H1 (cell line): Measurements from ENCODE around the gene CNST. TPM values are rescaled to one million over a fixed set of nuclear protein-coding genes. Genes with fewer than 3 reads are reported as not detected.

Source experiments
- CTCF ChIA-PET: fragments of 300-600 bp; sonication (Branson Sonifier 250); formaldehyde crosslinking; loops from one replicate; lab custom pipeline; 2021; ENCODE audit not compliant: partially characterized antibody; lab: Charles Lee
- POLR2A ChIA-PET: fragments of 300-600 bp; sonication (Branson Sonifier 250); formaldehyde crosslinking; loops from one replicate; lab custom pipeline; 2021; ENCODE audit warnings: inconsistent platforms; ENCODE audit not compliant: partially characterized antibody; lab: Charles Lee
- DNase-seq, 2 experiments: peaks; one replicate each; pipeline versions ENCODE4 v3.0.0 to v3.0.0-alpha.2; 2010 to 2022; ENCODE audit warnings: low spot score in 2 of 2, low read depth in 1 of 2, mixed read lengths in 1 of 2
- FAIRE-seq: peaks from 2 replicates; lab custom pipeline; 2011; peaks lifted over from hg19 to GRCh38; lab: Jason Lieb, UNC
- H2AFZ ChIP-seq: 2 replicates; pipeline ENCODE4 v1.8.1; 2012; ENCODE audit warnings: low read length, inconsistent platforms
- H2AK5ac ChIP-seq: 2 replicates; pipeline ENCODE4 v1.6.1; 2013; ENCODE audit warnings: low read depth, low read length
- H2BK120ac ChIP-seq: replicated peaks from 2 replicates; pipeline ENCODE3; 2013; ENCODE audit warnings: low read depth, low read length, inconsistent platforms
- H2BK12ac ChIP-seq: 2 replicates; pipeline ENCODE4 v1.6.1; 2013; ENCODE audit warnings: low read depth, low read length
- H2BK15ac ChIP-seq: 2 replicates; pipeline ENCODE4 v1.6.1; 2013; ENCODE audit warnings: low read length
- H2BK20ac ChIP-seq: 2 replicates; pipeline ENCODE4 v1.6.1; 2013; ENCODE audit warnings: low read length
- H2BK5ac ChIP-seq: 2 replicates; pipeline ENCODE4 v1.6.1; 2013; ENCODE audit warnings: low read depth, low read length
- H3K14ac ChIP-seq: 2 replicates; pipeline ENCODE4 v1.6.1; 2013; ENCODE audit warnings: inconsistent platforms; ENCODE audit not compliant: insufficient read length
- H3K18ac ChIP-seq: 2 replicates; pipeline ENCODE4 v1.6.1; 2013; ENCODE audit warnings: low read length; ENCODE audit errors: extremely low read depth
- H3K23ac ChIP-seq: 2 replicates; pipeline ENCODE4 v1.6.1; 2013; ENCODE audit warnings: inconsistent platforms; ENCODE audit not compliant: insufficient read length
- H3K23me2 ChIP-seq: 2 replicates; pipeline ENCODE4 v1.6.1; 2013; ENCODE audit warnings: low read depth, low read length
- H3K27ac ChIP-seq: 2 replicates; pipeline ENCODE4 v1.6.1; 2011; ENCODE audit warnings: low read depth, low read length, inconsistent platforms
- H3K27me3 ChIP-seq, 4 experiments: replicated peaks in 1 of 4; 1 replicate in 1 of 4; 2 replicates in 3 of 4; pipeline versions ENCODE4 v1.6.1 to v1.8.1; 2011 to 2013; ENCODE audit warnings: low read length in 3 of 4, mild to moderate bottlenecking in 3 of 4, inconsistent platforms in 2 of 4, mixed read lengths in 2 of 4, moderate library complexity in 1 of 4; ENCODE audit not compliant: control insufficient read depth in 3 of 4, insufficient read depth in 3 of 4; ENCODE audit errors: extremely low read depth in 1 of 4
- H3K36me3 ChIP-seq, 4 experiments: 2 replicates each; pipeline versions ENCODE4 v1.6.1 to v1.8.1; 2011 to 2013; ENCODE audit warnings: mild to moderate bottlenecking in 4 of 4, low read length in 3 of 4, moderate library complexity in 2 of 4, control low read depth in 1 of 4, inconsistent platforms in 1 of 4; ENCODE audit not compliant: insufficient read depth in 4 of 4, control insufficient read depth in 2 of 4
- H3K4ac ChIP-seq: replicated peaks from 2 replicates; pipeline ENCODE3; 2013; ENCODE audit warnings: low read length, low read depth, mixed read lengths, inconsistent platforms; ENCODE audit not compliant: insufficient read length
- H3K4me1 ChIP-seq, 4 experiments: replicated peaks in 1 of 4; 1 replicate in 1 of 4; 2 replicates in 3 of 4; pipeline versions ENCODE4 v1.6.1 to v1.8.1; 2011 to 2013; ENCODE audit warnings: low read length in 3 of 4, inconsistent platforms in 2 of 4, mixed read lengths in 1 of 4; ENCODE audit not compliant: insufficient read depth in 4 of 4, control insufficient read depth in 3 of 4
- H3K4me2 ChIP-seq, 2 experiments: 2 replicates each; pipeline versions ENCODE4 v1.6.1 to v1.8.1; 2011 to 2013; ENCODE audit warnings: low read depth in 2 of 2, low read length in 2 of 2, control low read depth in 1 of 2, inconsistent platforms in 1 of 2, mild to moderate bottlenecking in 1 of 2; ENCODE audit not compliant: insufficient read depth in 1 of 2
- H3K4me3 ChIP-seq, 4 experiments: fragments of 200-600, 300-600 bp in 1 of 4; sonication (generic), shearing (Covaris generic), sonication (Bioruptor Twin) in 1 of 4; 2 replicates each; pipeline versions ENCODE4 v1.5.1 to v1.8.1; 2011 to 2016; ENCODE audit warnings: low read length in 4 of 4, low read depth in 3 of 4, control low read depth in 2 of 4, inconsistent platforms in 2 of 4, mild to moderate bottlenecking in 2 of 4, mixed read lengths in 1 of 4, moderate library complexity in 1 of 4; ENCODE audit not compliant: insufficient read depth in 2 of 4; ENCODE audit errors: extremely low read depth in 1 of 4
- H3K56ac ChIP-seq: replicated peaks from 2 replicates; pipeline ENCODE3; 2013; ENCODE audit warnings: low read depth, mild to moderate bottlenecking, mixed read lengths, low read length, inconsistent platforms; ENCODE audit not compliant: insufficient read length
- H3K79me1 ChIP-seq: 2 replicates; pipeline ENCODE4 v1.6.1; 2013; ENCODE audit warnings: low read depth, low read length, control low read depth
- H3K79me2 ChIP-seq, 2 experiments: 2 replicates each; pipeline versions ENCODE4 v1.6.1 to v1.8.1; 2012 to 2013; ENCODE audit warnings: low read length in 2 of 2, mild to moderate bottlenecking in 2 of 2, inconsistent platforms in 1 of 2; ENCODE audit not compliant: insufficient read depth in 2 of 2, control insufficient read depth in 1 of 2
- H3K9ac ChIP-seq, 4 experiments: replicated peaks in 1 of 4; 1 replicate in 1 of 4; 2 replicates in 3 of 4; pipeline versions ENCODE4 v1.6.1 to v1.8.1; 2011 to 2013; ENCODE audit warnings: low read depth in 3 of 4, low read length in 3 of 4, control low read depth in 2 of 4, mild to moderate bottlenecking in 2 of 4, moderate library complexity in 2 of 4, inconsistent platforms in 1 of 4; ENCODE audit errors: extremely low read depth in 1 of 4
- H3K9me3 ChIP-seq, 2 experiments: 2 replicates each; pipeline versions ENCODE4 v1.6.1 to v1.8.1; 2012 to 2013; ENCODE audit warnings: mild to moderate bottlenecking in 2 of 2, moderate library complexity in 2 of 2, control low read depth in 1 of 2, inconsistent platforms in 1 of 2, low read depth in 1 of 2, low read length in 1 of 2, mixed read lengths in 1 of 2; ENCODE audit not compliant: insufficient read depth in 2 of 2
- H4K20me1 ChIP-seq, 2 experiments: replicated peaks in 1 of 2; 2 replicates each; pipeline versions ENCODE3 to v1.8.1; 2011 to 2013; ENCODE audit warnings: inconsistent platforms in 2 of 2, low read length in 2 of 2, mild to moderate bottlenecking in 1 of 2; ENCODE audit not compliant: insufficient read depth in 2 of 2, control insufficient read depth in 1 of 2
- H4K5ac ChIP-seq: 2 replicates; pipeline ENCODE4 v1.6.1; 2013; ENCODE audit warnings: low read length, low read depth, mixed read lengths, inconsistent platforms; ENCODE audit not compliant: insufficient read length
- H4K8ac ChIP-seq: 2 replicates; pipeline ENCODE4 v1.8.0; 2013; ENCODE audit warnings: mild to moderate bottlenecking, moderate library complexity, low read length, inconsistent platforms; ENCODE audit not compliant: insufficient read depth; ENCODE audit errors: extremely low read depth
- H4K91ac ChIP-seq: replicated peaks from 2 replicates; pipeline ENCODE3; 2013; ENCODE audit warnings: low read length, mixed read lengths, inconsistent platforms; ENCODE audit not compliant: insufficient read length
- BCL11A ChIP-seq, 2 experiments: IDR thresholded peaks; one replicate each; pipeline ENCODE4 v1.6.1; 2011; ENCODE audit warnings: low read depth in 2 of 2, low read length in 2 of 2, mild to moderate bottlenecking in 2 of 2
- CBX8 ChIP-seq: fragments of 300-800, 300-1000 bp; sonication (generic); IDR thresholded peaks from 2 replicates; pipeline ENCODE4 v1.7.1; 2016; ENCODE audit warnings: low read depth, low read length, borderline replicate concordance
- CHD1 ChIP-seq: IDR thresholded peaks from 2 replicates; pipeline ENCODE4 v1.6.1; 2012; ENCODE audit warnings: low read depth, low read length, improper control_type of control experiment
- CTCF ChIP-seq, 3 experiments: IDR thresholded peaks; 1 replicate in 2 of 3; 2 replicates in 1 of 3; pipeline versions ENCODE4 v1.5.1 to v1.6.1; 2011; ENCODE audit warnings: low read length in 3 of 3, mild to moderate bottlenecking in 3 of 3, inconsistent platforms in 2 of 3, low read depth in 1 of 3, moderate library complexity in 1 of 3; ENCODE audit not compliant: insufficient read depth in 1 of 3; ENCODE audit errors: control extremely low read depth in 1 of 3
- HDAC2 ChIP-seq, 2 experiments: fragments of 300-600 bp in 1 of 2; sonication (generic) in 1 of 2; IDR thresholded peaks; 2 replicates each; pipeline ENCODE4 v1.6.1; 2011 to 2012; ENCODE audit warnings: low read depth in 2 of 2, low read length in 2 of 2, mild to moderate bottlenecking in 2 of 2, moderate library complexity in 2 of 2, borderline replicate concordance in 1 of 2, inconsistent platforms in 1 of 2
- HDAC6 ChIP-seq: IDR thresholded peaks from one replicate; pipeline ENCODE4 v1.7.1; 2012; ENCODE audit warnings: low read depth, mild to moderate bottlenecking, inconsistent platforms, low read length, moderate library complexity
- MAX ChIP-seq: IDR thresholded peaks from 2 replicates; pipeline ENCODE4 v1.6.1; 2012; ENCODE audit warnings: inconsistent platforms
- NANOG ChIP-seq: IDR thresholded peaks from 2 replicates; pipeline ENCODE4 v1.6.1; 2011; ENCODE audit warnings: low read length, low read depth, mild to moderate bottlenecking, inconsistent platforms; ENCODE audit not compliant: insufficient read depth, poor library complexity, severe bottlenecking
- USF2 ChIP-seq: IDR thresholded peaks from 2 replicates; pipeline ENCODE4 v1.6.1; 2011; ENCODE audit warnings: low read length, improper control_type of control experiment
- WGBS, 2 experiments: shearing (Covaris generic) in 1 of 2; methylation state at CpG; one replicate each; pipeline versions ENCODE4 v1.1.6 to v1.1.7; 2013 to 2015; ENCODE audit warnings: low lambda C conversion rate in 2 of 2, mixed read lengths in 2 of 2, inconsistent platforms in 1 of 2, low coverage in 1 of 2, missing lambda C conversion rate in 1 of 2; ENCODE audit not compliant: insufficient replicate concordance in 2 of 2, insufficient coverage in 1 of 2, insufficient read length in 1 of 2; ENCODE audit errors: extremely low coverage in 1 of 2, missing lambda C conversion rate in 1 of 2; 5-methylcytosine and 5-hydroxymethylcytosine counted together
- polyA plus RNA-seq, 7 experiments: library from polyadenylated mRNA; depleted of rRNA in 3 of 7; stranded (reverse) in 5 of 7; unstranded in 2 of 7; fragments of >200 nt in 5 of 7; fragments of 200-250 nt in 2 of 7; gene quantifications; 1 replicate in 5 of 7; 2 replicates in 1 of 7; 4 replicates in 1 of 7; pipeline versions ENCODE4 v1.2.1 to v1.2.3, GENCODE V29; 2011 to 2013; ENCODE audit warnings: missing spikeins in 2 of 7, mixed read lengths in 2 of 7
- total RNA-seq: library from RNA; stranded (reverse); fragmentation: NEBNext Ultra II Directional; extraction: Animal tissue kit (Norgen Biotek cat#: 25700); gene quantifications from 2 replicates; pipeline ENCODE4 v1.2.1, GENCODE V29; 2021

Gene CNST
- total and polyA plus RNA-seq, 2 of the 8 experiments (the other 6 are each of a cell fraction or from before 2014, with no cell fraction given): 5.3 to 21.3 TPM

GRCh38 chr1:246705368-246705767, 139.1 kb downstream of the CNST start:
- H3K4ac ChIP-seq: no peak overlapping the region
- DNase-seq (no peak), FAIRE-seq (no peak)
- POLR2A ChIA-PET: no interaction called here
- H3K36me3 ChIP-seq: no peaks in the 10 kb centered on the region
- H4K91ac ChIP-seq: no peak overlapping the region
- H4K5ac ChIP-seq: no peak overlapping the region
- H2BK12ac ChIP-seq: no peak overlapping the region
- no peaks in the 10 kb centered on the region for H4K20me1 ChIP-seq
- H3K23me2 ChIP-seq: no peaks in the 10 kb centered on the region; the same call in 1 of the 2 replicates
- CTCF ChIA-PET: interaction anchor here (0.7 to 8.7 kb wide), 2 partner anchors 8 to 12 kb away, joined by 3 to 91 read pairs; no protein-coding TSS in a partner anchor
- H3K4me1 ChIP-seq: no peaks in the 10 kb centered on the region
- H3K79me1 ChIP-seq: no peaks in the 10 kb centered on the region
- no peaks in the 10 kb centered on the region for H3K79me2 ChIP-seq
- 90% methylated on average over 3 of the region's 3 CpGs; no CpG with 5 or more reads in 1 of the 2 experiments for WGBS, 2 experiments
- H3K27ac ChIP-seq: no peak overlapping the region
- no peak overlapping the region for H3K9ac ChIP-seq
- H3K4me2 ChIP-seq: no peak overlapping the region
- H2BK15ac ChIP-seq: no peak overlapping the region
- H2BK5ac ChIP-seq: no peak overlapping the region
- no peak overlapping the region for H3K23ac ChIP-seq
- H3K4me3 ChIP-seq: no peak overlapping the region
- no peak overlapping the region for H2AFZ ChIP-seq
- no peak overlapping the region for H3K56ac ChIP-seq
- no peak overlapping the region for H2AK5ac ChIP-seq
- no peaks in the 10 kb centered on the region for H3K9me3 ChIP-seq
- H3K18ac ChIP-seq: no peak overlapping the region
- H2BK20ac ChIP-seq: no peak overlapping the region
- no peaks in the 10 kb centered on the region for H3K27me3 ChIP-seq
- H2BK120ac ChIP-seq: no peak overlapping the region
- no peak overlapping the region for H3K14ac ChIP-seq
- H4K8ac ChIP-seq: no peak overlapping the region
- TF ChIP-seq USF2 (no peak), BCL11A (IDR thresholded peaks at IDR 0.05; ENCODE audit: low read depth in 2 of 2, low read length in 2 of 2) (no peak), MAX (no peak), CHD1 (no peak), CTCF (IDR thresholded peaks at IDR 0.05; ENCODE audit: control extremely low read depth in 1 of 3, insufficient read depth in 1 of 3, low read depth in 1 of 3, low read length in 3 of 3) (no peak), NANOG (no peak), CBX8 (no peak), HDAC2 (IDR thresholded peaks at IDR 0.05; ENCODE audit: borderline replicate concordance in 1 of 2, low read depth in 2 of 2, low read length in 2 of 2) (no peak), HDAC6 (no peak)
